ACHN (cell line): ENCODE data around the gene SRSF3.
"Not testable (repeated sequence)": the region's sequence is repeated elsewhere in the genome, so short reads cannot be mapped to it uniquely, and the experiment has no call there.

ENCODE experiments used
- DNase-seq: peaks from one replicate; pipeline ENCODE4 v3.0.0-alpha.2; 2015
- in situ Hi-C: cut with HindIII; loops from 2 replicates; pipeline ENCODE4 v1.10.0; 2017; ENCODE audit warnings: low sequenced_read_pairs, low pct_ligation_motif_present, low pct_unique_long_range_greater_than_20kb

Gene SRSF3

GRCh38 chr6:36572353-36573311 is 21.5 kb upstream of the SRSF3 start:
- in situ Hi-C loops, DNase-seq: not testable (repeated sequence)

- no peak for DNase-seq
- in situ Hi-C loops = no loop called here
Measured at GRCh38 chr6:36574679-36575078, 19.5 kb upstream of the SRSF3 start.

GRCh38 chr6:36576578-36576977 is 17.6 kb upstream of the SRSF3 start:
- no peak for DNase-seq

GRCh38 chr6:36577301-36577700 is 16.9 kb upstream of the SRSF3 start:
- DNase-seq = peak; percentile 94
- in situ Hi-C loops = no loop called here

More at GRCh38 chr6:36576578-36576977, 17.6 kb upstream of the SRSF3 start:
- in situ Hi-C loops = no loop called here

- in situ Hi-C loops = no loop called here
Measured at GRCh38 chr6:36578030-36578429, 16.1 kb upstream of the SRSF3 start.

GRCh38 chr6:36578431-36578830 is 15.7 kb upstream of the SRSF3 start:
- no peak for DNase-seq
- in situ Hi-C loops = no loop called here

More at GRCh38 chr6:36578030-36578429, 16.1 kb upstream of the SRSF3 start:
- no peak for DNase-seq

GRCh38 chr6:36580184-36580526 is 14.0 kb upstream of the SRSF3 start:
- in situ Hi-C loops = no loop called here

GRCh38 chr6:36581716-36582115 is 12.4 kb upstream of the SRSF3 start:
- DNase-seq = no peak
- in situ Hi-C loops = no loop called here

More at GRCh38 chr6:36580184-36580526, 14.0 kb upstream of the SRSF3 start:
- no peak for DNase-seq

- in situ Hi-C loops = no loop called here
- no peak for DNase-seq
Measured at GRCh38 chr6:36586606-36587005, 7.6 kb upstream of the SRSF3 start.

GRCh38 chr6:36589025-36589400 is 5.1 kb upstream of the SRSF3 start:
- DNase-seq, in situ Hi-C loops: not testable (repeated sequence)

- in situ Hi-C loops = no loop called here
- peak; percentile 51 for DNase-seq
Measured at GRCh38 chr6:36590237-36590636, 3.9 kb upstream of the SRSF3 start.

- in situ Hi-C loops = no loop called here
- no peak for DNase-seq
Measured at GRCh38 chr6:36592221-36592655, 1.9 kb upstream of the SRSF3 start.

- DNase-seq = no peak
- in situ Hi-C loops = no loop called here
Measured at GRCh38 chr6:36593569-36594028, 563 bp upstream of the SRSF3 start.

GRCh38 chr6:36594816-36595643 is 868 bp downstream of the SRSF3 start:
- in situ Hi-C loops = no loop called here
- DNase-seq = peak; percentile 51

- in situ Hi-C loops = no loop called here
Measured at GRCh38 chr6:36596356-36596755, 2.2 kb downstream of the SRSF3 start.

GRCh38 chr6:36597775-36598174 is 3.6 kb downstream of the SRSF3 start:
- no peak for DNase-seq
- in situ Hi-C loops = no loop called here

More at GRCh38 chr6:36596356-36596755, 2.2 kb downstream of the SRSF3 start:
- no peak for DNase-seq

GRCh38 chr6:36598326-36598725 is 4.2 kb downstream of the SRSF3 start:
- in situ Hi-C loops = no loop called here
- DNase-seq = no peak

GRCh38 chr6:36598739-36599318 is 4.7 kb downstream of the SRSF3 start:
- DNase-seq = no peak
- in situ Hi-C loops = no loop called here

- in situ Hi-C loops = loop anchor here (25.0 kb wide), 1 partner anchor 113 kb away; no protein-coding TSS in a partner anchor
- DNase-seq = no peak
Measured at GRCh38 chr6:36599791-36600209, 5.6 kb downstream of the SRSF3 start.
